ENCODE measurements around the gene VPS72.

DNA sequence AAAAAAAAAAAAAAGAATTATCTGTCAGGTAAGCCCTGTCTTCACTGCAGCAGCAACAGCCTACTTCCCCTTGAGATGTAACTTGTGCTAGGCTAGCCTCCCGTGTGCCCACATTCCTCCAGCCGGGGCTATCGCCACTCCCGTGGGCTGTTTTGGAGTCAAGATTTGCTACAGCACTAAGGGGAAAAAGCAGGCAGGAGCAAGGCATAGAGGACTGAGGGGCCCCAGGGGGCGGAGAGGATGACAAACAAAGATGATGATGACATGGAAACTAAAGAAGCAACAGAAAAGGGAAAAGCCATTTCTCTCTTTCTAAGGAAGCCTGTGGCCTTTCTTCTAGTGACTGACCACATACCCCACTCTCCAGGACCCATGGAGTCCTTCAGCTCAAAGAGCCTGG, 31.7 kb downstream of the VPS72 start:
- TF ChIP-seq, protein P1, sequence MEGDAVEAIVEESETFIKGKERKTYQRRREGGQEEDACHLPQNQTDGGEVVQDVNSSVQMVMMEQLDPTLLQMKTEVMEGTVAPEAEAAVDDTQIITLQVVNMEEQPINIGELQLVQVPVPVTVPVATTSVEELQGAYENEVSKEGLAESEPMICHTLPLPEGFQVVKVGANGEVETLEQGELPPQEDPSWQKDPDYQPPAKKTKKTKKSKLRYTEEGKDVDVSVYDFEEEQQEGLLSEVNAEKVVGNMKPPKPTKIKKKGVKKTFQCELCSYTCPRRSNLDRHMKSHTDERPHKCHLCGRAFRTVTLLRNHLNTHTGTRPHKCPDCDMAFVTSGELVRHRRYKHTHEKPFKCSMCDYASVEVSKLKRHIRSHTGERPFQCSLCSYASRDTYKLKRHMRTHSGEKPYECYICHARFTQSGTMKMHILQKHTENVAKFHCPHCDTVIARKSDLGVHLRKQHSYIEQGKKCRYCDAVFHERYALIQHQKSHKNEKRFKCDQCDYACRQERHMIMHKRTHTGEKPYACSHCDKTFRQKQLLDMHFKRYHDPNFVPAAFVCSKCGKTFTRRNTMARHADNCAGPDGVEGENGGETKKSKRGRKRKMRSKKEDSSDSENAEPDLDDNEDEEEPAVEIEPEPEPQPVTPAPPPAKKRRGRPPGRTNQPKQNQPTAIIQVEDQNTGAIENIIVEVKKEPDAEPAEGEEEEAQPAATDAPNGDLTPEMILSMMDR (IDR thresholded peaks at IDR 0.05) = no peak
- TF ChIP-seq EP300 (IDR thresholded peaks at IDR 0.05) (no peak), POLR2A (IDR thresholded peaks at IDR 0.05) (no peak)

All from gastroesophageal sphincter (tissue), 3 donors.